ENCODE data around the gene ISOC2.

GRCh38 chr19:55498246-55498840 is 36.9 kb upstream of the ISOC2 start:
- TF ChIP-seq CTCF (IDR thresholded peaks at IDR 0.05) = no peak
- no peak for TF ChIP-seq POLR2AphosphoS5 (IDR thresholded peaks at IDR 0.05)

Measured in transverse colon (tissue), 4 donors.